HG02970 (cell line): ENCODE measurements around the gene EXD2.

Experiments
- ATAC-seq: cut with Tn5 transposase; IDR thresholded peaks from one replicate; pipeline ENCODE4 v1.9.1; 2021; ENCODE audit warnings: mild to moderate bottlenecking, moderate library complexity, moderate number of reproducible peaks; ENCODE audit not compliant: unreplicated experiment, low FRiP score

The EXD2 gene

GRCh38 chr14:69247676-69248440, 56.6 kb downstream of the EXD2 start:
- no peak for ATAC-seq

- ATAC-seq: no peak
Observed at GRCh38 chr14:69249603-69250002, 58.3 kb downstream of the EXD2 start.

GRCh38 chr14:69252851-69253250, 61.6 kb downstream of the EXD2 start:
- no peak for ATAC-seq

GRCh38 chr14:69259168-69259526, 67.8 kb downstream of the EXD2 start:
- no peak for ATAC-seq

- no peak for ATAC-seq
Observed at GRCh38 chr14:69259527-69260189, 68.4 kb downstream of the EXD2 start, which contains the start of gene GALNT16. TSS of gene GALNT16 (plus strand) at chr14:69260158. CDS start at chr14:69260291, 133 bp downstream.

GRCh38 chr14:69260190-69260860, 69.0 kb downstream of the EXD2 start:
- ATAC-seq: no peak

- ATAC-seq: no peak
Observed at GRCh38 chr14:69260861-69261564, 69.7 kb downstream of the EXD2 start.

- ATAC-seq: no peak
Observed at GRCh38 chr14:69261761-69262331, 70.5 kb downstream of the EXD2 start.

- no peak for ATAC-seq
Observed at GRCh38 chr14:69262516-69262915, 71.2 kb downstream of the EXD2 start.

GRCh38 chr14:69263364-69263763, 72.1 kb downstream of the EXD2 start:
- ATAC-seq: no peak

- no peak for ATAC-seq
Observed at GRCh38 chr14:69263771-69264170, 72.5 kb downstream of the EXD2 start.

- ATAC-seq: no peak
Observed at GRCh38 chr14:69266572-69267345, 75.5 kb downstream of the EXD2 start.

GRCh38 chr14:69267492-69267891, 76.2 kb downstream of the EXD2 start:
- no peak for ATAC-seq

GRCh38 chr14:69268223-69268622, 76.9 kb downstream of the EXD2 start:
- ATAC-seq: no peak

- no peak for ATAC-seq
Observed at GRCh38 chr14:69268763-69269162, 77.5 kb downstream of the EXD2 start.

- ATAC-seq: no peak
Observed at GRCh38 chr14:69269381-69269780, 78.1 kb downstream of the EXD2 start.

- ATAC-seq: no peak
Observed at GRCh38 chr14:69270097-69270496, 78.8 kb downstream of the EXD2 start.

GRCh38 chr14:69270795-69271708, 79.8 kb downstream of the EXD2 start:
- no peak for ATAC-seq

GRCh38 chr14:69274321-69274720, 83.0 kb downstream of the EXD2 start:
- ATAC-seq: no peak
